Epithelial cell of esophagus (primary cell): ENCODE data around the gene GPR39.

Source experiments
- DNase-seq: peaks from one replicate; pipeline ENCODE4 v3.0.0; 2010; ENCODE audit warnings: low read depth
- H3K4me3 ChIP-seq: 2 replicates; pipeline ENCODE4 v1.5.1; 2011; ENCODE audit warnings: mild to moderate bottlenecking, low read length, control low read depth
- CTCF ChIP-seq: IDR thresholded peaks from 2 replicates; pipeline ENCODE4 v1.5.1; 2011; ENCODE audit warnings: low read depth, mild to moderate bottlenecking, low read length, control low read depth, inconsistent platforms; ENCODE audit not compliant: insufficient read depth; ENCODE audit errors: missing control alignments

GPR39 gene

GRCh38 chr2:132599556-132599955 is 183.0 kb downstream of the GPR39 start:
- no peak for TF ChIP-seq CTCF
- no peak for DNase-seq
- no peak overlapping the region for H3K4me3 ChIP-seq

- no peak for TF ChIP-seq CTCF
- H3K4me3 ChIP-seq, result no peak overlapping the region
- DNase-seq, result no peak
These were observed 188.0 kb downstream of the GPR39 start for GRCh38 chr2:132604561-132604960.

GRCh38 chr2:132605236-132606180 is 188.9 kb downstream of the GPR39 start:
- no peak overlapping the region for H3K4me3 ChIP-seq
- no peak for DNase-seq
- no peak for TF ChIP-seq CTCF

GRCh38 chr2:132606649-132607048 is 190.0 kb downstream of the GPR39 start:
- DNase-seq, result no peak
- TF ChIP-seq CTCF, result no peak
- H3K4me3 ChIP-seq, result no peak overlapping the region

- DNase-seq, result no peak
- H3K4me3 ChIP-seq, result no peak overlapping the region
- TF ChIP-seq CTCF, result no peak
These were observed 191.0 kb downstream of the GPR39 start for GRCh38 chr2:132607426-132608090.

GRCh38 chr2:132608311-132608710 is 191.7 kb downstream of the GPR39 start:
- no peak for TF ChIP-seq CTCF
- no peak for DNase-seq
- H3K4me3 ChIP-seq, result no peak overlapping the region
